CD4-positive, alpha-beta memory T cell (primary cell): ENCODE data around the gene CCT8L2. TPM values are rescaled to one million over a fixed set of nuclear protein-coding genes. Genes with fewer than 3 reads are reported as not detected.
"Not testable (repeated sequence)": the region's sequence is repeated elsewhere in the genome, so short reads cannot be mapped to it uniquely, and the experiment has no call there.

Experiments
- CTCF ChIA-PET: fragments of 350-600 bp; sonication (Branson Sonifier 250); formaldehyde crosslinking; loops from one replicate; lab custom pipeline; 2021; ENCODE audit warnings: inconsistent platforms; ENCODE audit not compliant: partially characterized antibody; lab: Charles Lee
- POLR2A ChIA-PET: fragments of 350-600 bp; sonication (Branson Sonifier 250); formaldehyde crosslinking; loops from one replicate; lab custom pipeline; 2021; ENCODE audit not compliant: partially characterized antibody; lab: Charles Lee
- DNase-seq, 5 donors: peaks; one replicate each; pipeline versions ENCODE4 v3.0.0 to v3.0.0-alpha.2; 2020 to 2022; ENCODE audit warnings: mixed read lengths in 1 of 5
- H3K27ac ChIP-seq: one replicate; pipeline ENCODE4 v1.7.0; 2013; ENCODE audit warnings: low read depth, low read length
- H3K27me3 ChIP-seq: 2 replicates; pipeline ENCODE4 v1.7.0; 2013; ENCODE audit warnings: mild to moderate bottlenecking, low read length, moderate library complexity; ENCODE audit not compliant: insufficient read depth
- H3K36me3 ChIP-seq: 2 replicates; pipeline ENCODE4 v1.7.0; 2013; ENCODE audit warnings: mild to moderate bottlenecking, low read length, moderate library complexity; ENCODE audit not compliant: insufficient read depth
- H3K4me1 ChIP-seq: 2 replicates; pipeline ENCODE4 v1.7.0; 2013; ENCODE audit warnings: mild to moderate bottlenecking, low read length, moderate library complexity; ENCODE audit not compliant: insufficient read depth
- H3K4me3 ChIP-seq, 2 donors: one replicate each; pipeline ENCODE4 v1.7.0; 2013; ENCODE audit warnings: low read length in 2 of 2, mild to moderate bottlenecking in 1 of 2
- H3K9me3 ChIP-seq, 2 donors: one replicate each; pipeline ENCODE4 v1.7.0; 2013; ENCODE audit warnings: low read length in 2 of 2, control low read depth in 1 of 2; ENCODE audit not compliant: control insufficient read depth in 1 of 2
- H3K27ac Mint-ChIP-seq, 7 donors: one replicate each; pipeline ENCODE4 v1.8.0; 2020 to 2021; ENCODE audit warnings: mixed read lengths in 7 of 7, mild to moderate bottlenecking in 6 of 7, inconsistent platforms in 3 of 7, moderate library complexity in 3 of 7
- H3K27me3 Mint-ChIP-seq, 2 donors: one replicate each; pipeline ENCODE4 v1.8.0; 2020 to 2021; ENCODE audit warnings: mixed read lengths in 2 of 2
- H3K36me3 Mint-ChIP-seq, 2 donors: one replicate each; pipeline ENCODE4 v1.8.0; 2020 to 2021; ENCODE audit warnings: mixed read lengths in 2 of 2, inconsistent platforms in 1 of 2, mild to moderate bottlenecking in 1 of 2
- H3K4me1 Mint-ChIP-seq, 4 donors: one replicate each; pipeline ENCODE4 v1.8.0; 2020 to 2021; ENCODE audit warnings: mixed read lengths in 4 of 4, mild to moderate bottlenecking in 1 of 4
- H3K4me3 Mint-ChIP-seq, 8 donors: one replicate each; pipeline ENCODE4 v1.8.0; 2020 to 2021; ENCODE audit warnings: mixed read lengths in 8 of 8, mild to moderate bottlenecking in 7 of 8, moderate library complexity in 6 of 8, inconsistent platforms in 3 of 8
- H3K9me3 Mint-ChIP-seq, 8 donors: one replicate each; pipeline ENCODE4 v1.8.0; 2020 to 2021; ENCODE audit warnings: mixed read lengths in 8 of 8, mild to moderate bottlenecking in 5 of 8, inconsistent platforms in 3 of 8, moderate library complexity in 1 of 8
- intact Hi-C: fragments of 100-400 bp; cut with micrococcal nuclease; formaldehyde crosslinking; loops from one replicate; pipeline ENCODE4 v1.15.1; 2023
- polyA plus RNA-seq, 2 donors: library from polyadenylated mRNA; unstranded; fragments of 300-500 nt; fragmentation: Illumina TruSeq; gene quantifications; one replicate each; pipeline ENCODE4 v1.2.3, GENCODE V29; 2021
- total RNA-seq, 2 experiments: library from RNA; stranded (reverse); gene quantifications; one replicate each; pipeline ENCODE4 v1.2.3, GENCODE V29; 2021

The CCT8L2 gene
- total and polyA plus RNA-seq, 4 experiments from 2014 or later = not detected

DNA sequence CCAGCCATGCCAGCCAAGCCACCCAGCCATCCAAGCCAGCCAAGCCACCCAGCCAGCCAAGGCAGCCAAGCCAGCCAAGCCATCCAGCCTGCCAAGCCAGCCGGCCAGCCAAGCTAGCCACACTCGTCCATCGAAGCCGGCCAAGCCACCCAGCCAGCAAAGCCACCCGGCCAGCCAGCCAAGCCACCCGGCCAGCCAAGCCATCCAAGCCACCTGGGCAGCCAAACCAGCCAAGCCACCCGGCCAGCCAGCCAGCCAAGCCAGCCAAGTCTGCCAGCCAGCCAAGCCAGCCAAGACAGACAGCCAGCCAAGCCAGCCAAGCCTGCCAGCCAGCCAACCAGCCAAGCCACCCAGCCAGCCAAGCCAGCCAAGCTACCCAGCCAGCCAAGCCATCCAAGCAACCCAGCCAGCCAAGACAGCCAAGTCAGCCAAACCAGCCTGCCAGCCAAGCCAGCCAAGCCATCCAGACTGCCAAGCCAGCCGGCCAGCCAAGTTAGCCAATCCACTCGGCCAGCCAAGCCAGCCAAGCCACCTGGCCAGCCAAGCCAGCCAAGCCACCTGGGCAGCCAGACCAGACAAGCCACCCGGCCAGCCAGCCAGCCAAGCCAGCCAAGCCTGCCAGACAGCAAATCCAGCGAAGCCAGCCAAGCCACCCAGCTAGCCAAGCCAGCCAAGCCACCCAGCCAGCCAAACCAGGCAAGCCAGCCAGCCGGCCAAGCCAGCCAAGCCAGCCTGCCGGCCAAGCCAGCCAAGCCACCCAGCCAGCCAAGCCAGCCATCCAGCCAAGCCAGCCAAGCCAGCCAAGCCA lies 24.8 kb downstream of the CCT8L2 start:
- POLR2A ChIA-PET, H3K9me3 Mint-ChIP-seq, H3K27me3 Mint-ChIP-seq, H3K4me1 Mint-ChIP-seq, H3K9me3 ChIP-seq, H3K4me1 ChIP-seq, H3K36me3 ChIP-seq, H3K4me3 ChIP-seq, H3K27me3 ChIP-seq, DNase-seq, H3K27ac Mint-ChIP-seq, CTCF ChIA-PET, intact Hi-C loops, H3K27ac ChIP-seq, H3K36me3 Mint-ChIP-seq, H3K4me3 Mint-ChIP-seq: not testable (repeated sequence)

DNA sequence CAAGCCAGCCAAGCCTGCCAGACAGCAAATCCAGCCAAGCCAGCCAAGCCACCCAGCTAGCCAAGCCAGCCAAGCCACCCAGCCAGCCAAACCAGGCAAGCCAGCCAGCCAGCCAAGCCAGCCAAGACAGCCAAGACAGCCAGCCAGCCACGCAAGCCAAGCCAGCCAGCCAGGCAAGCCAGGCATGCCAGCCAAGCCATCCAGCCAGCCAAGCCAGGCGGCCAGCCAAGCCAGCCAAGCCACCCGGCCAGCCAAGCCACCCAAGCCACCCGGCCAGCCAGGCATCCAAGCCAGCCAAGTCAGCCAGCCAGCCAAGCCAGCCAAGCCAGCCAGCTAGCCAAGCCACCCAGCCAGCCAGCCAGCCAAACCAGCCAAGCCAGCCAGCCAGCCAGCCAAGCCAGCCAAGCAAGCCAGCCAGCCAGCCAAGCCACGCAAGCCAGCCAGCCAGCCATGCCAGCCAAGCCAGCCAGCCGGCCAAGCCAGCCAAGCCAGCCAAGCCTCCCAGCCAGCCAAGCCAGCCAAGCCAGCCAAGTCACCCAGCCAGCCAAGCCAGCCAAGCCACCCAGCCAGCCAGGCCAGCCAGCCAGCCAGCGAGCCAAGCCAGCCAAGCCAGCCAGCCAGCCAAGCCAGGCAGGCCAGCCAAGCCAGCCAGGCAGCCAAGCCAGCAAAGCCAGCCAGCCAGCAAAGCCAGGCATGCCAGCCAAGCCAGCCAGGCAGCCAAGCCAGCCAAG lies 26.0 kb downstream of the CCT8L2 start:
- intact Hi-C loops, H3K27me3 Mint-ChIP-seq, H3K4me3 ChIP-seq, H3K4me1 ChIP-seq, H3K36me3 ChIP-seq, H3K4me1 Mint-ChIP-seq, H3K9me3 ChIP-seq, CTCF ChIA-PET, H3K27ac Mint-ChIP-seq, H3K27ac ChIP-seq, H3K9me3 Mint-ChIP-seq, POLR2A ChIA-PET, H3K4me3 Mint-ChIP-seq, H3K36me3 Mint-ChIP-seq, H3K27me3 ChIP-seq: not testable (repeated sequence)
- peak in 1 of 5 donors; percentile 23 for DNase-seq

DNA sequence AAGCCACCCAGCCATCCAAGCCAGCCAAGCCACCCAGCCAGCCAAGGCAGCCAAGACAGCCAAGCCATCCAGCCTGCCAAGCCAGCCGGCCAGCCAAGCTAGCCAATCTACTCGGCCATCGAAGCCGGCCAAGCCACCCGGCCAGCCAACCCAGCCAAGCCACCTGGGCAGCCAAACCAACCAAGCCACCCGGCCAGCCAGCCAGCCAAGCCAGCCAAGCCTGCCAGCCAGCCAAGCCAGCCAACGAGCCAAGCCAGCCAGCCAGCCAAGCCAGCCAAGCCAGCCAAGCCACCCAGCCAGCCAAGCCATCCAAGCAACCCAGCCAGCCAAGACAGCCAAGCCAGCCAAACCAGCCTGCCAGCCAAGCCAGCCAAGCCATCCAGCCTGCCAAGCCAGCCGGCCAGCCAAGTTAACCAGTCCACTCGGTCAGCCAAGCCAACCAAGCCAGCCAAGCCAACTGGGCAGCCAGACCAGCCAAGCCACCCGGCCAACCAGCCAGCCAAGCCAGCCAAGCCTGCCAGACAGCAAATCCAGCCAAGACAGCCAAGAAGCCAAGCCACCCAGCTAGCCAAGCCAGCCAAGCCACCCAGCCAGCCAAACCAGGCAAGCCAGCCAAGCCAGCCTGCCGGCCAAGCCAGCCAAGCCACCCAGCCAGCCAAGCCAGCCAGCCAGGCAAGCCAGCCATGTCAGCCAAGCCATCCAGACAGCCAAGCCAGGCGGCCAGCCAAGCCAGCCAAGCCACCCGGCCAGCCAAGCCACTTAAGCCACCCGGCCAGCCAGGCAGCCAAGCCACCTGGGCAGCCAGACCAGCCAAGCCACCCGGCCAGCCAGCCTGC lies 26.8 kb downstream of the CCT8L2 start:
- intact Hi-C loops, H3K4me3 ChIP-seq, H3K27me3 ChIP-seq, H3K4me3 Mint-ChIP-seq, CTCF ChIA-PET, H3K36me3 ChIP-seq, H3K27me3 Mint-ChIP-seq, H3K4me1 ChIP-seq, H3K27ac Mint-ChIP-seq, POLR2A ChIA-PET, H3K27ac ChIP-seq, H3K9me3 Mint-ChIP-seq, H3K36me3 Mint-ChIP-seq, H3K9me3 ChIP-seq, H3K4me1 Mint-ChIP-seq: not testable (repeated sequence)
- peak in 1 of 5 donors; percentile 20 for DNase-seq

DNA sequence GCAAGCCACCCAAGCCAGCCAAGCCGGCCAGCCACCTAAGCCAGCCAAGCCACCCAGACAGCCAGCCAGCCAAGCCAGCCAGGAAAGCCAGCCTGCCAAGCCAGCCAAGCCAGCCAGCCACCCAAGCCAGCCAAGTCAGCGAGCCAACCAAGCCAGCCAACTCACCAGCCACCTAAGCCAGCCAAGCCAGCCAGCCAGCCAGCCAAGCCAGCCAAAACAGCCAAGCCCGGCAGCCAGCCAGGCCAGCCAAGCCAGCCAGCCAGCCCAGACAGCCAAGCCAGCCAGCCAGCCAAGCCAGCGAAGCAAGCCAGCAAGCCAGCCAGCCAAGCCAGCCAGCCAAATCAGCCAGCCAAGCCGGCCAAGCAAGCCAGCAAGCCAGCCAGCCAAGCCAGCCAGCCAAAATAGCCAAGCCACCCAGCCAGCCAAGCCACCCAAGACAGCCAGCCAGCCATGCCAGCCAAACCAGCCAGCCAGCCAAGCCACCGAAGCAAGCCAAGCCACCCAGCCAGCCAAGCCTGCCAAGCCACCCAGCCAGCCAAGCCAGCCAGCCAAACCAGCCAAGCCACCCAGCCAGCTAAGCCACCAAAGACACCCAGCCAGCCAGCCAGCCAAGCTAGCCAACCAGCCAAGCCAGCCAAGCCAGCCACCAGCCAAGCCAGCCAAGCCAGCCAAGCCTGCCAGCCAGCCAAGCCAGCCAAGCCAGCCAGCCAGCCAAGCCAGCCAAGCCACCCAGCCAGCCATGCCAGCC lies 27.6 kb downstream of the CCT8L2 start:
- DNase-seq, H3K27ac Mint-ChIP-seq, H3K4me3 ChIP-seq, H3K36me3 Mint-ChIP-seq, H3K27ac ChIP-seq, POLR2A ChIA-PET, H3K4me1 ChIP-seq, H3K27me3 Mint-ChIP-seq, H3K4me1 Mint-ChIP-seq, H3K9me3 Mint-ChIP-seq, H3K36me3 ChIP-seq, CTCF ChIA-PET, H3K4me3 Mint-ChIP-seq, H3K9me3 ChIP-seq, intact Hi-C loops, H3K27me3 ChIP-seq: not testable (repeated sequence)

DNA sequence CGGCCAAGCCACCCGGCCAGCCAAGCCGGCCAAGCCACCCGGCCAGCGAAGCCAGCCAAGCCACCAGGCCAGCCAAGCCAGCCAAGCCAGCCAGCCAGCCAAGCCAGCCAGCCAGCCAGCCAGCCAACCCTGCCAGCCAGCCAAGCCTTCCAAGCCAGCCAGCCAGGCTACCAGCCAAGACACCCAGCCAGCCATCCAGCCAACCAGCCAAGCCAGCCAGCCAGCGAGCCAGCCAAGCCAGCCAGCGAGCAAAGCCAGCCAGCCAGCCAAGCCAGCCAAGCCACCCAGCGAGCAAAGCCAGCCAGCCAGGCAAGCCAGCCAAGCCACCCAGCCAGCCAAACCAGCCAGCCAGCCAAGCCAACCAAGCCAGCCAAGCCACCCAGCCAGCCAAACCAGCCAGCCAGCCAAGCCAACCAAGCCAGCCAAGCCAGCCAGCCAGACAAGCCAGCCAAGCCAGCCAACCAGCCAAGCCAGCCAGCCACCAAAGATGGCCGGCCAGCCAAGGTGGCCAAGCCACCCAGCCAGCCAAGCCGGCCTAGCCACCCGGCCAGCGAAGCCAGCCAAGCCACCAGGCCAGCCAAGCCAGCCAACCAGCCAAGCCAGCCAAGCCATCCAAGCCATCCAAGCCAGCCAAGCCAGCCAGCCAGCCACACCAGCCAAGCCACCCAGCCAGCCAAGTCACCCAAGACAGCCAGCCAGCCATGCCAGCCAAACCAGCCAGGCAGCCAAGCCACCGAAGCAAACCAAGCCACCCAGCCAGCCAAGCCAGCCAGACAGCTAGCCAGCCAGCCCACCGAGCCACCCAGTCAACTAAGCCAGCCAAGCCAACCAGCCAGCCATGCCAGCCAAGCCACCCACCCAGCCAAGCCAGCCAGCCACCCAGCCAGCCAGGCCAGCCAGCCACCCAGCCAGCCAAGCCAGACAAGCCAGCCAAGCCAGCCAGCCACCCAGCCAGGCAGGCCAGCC lies 28.8 kb downstream of the CCT8L2 start:
- Histone ChIP-seq H3K27ac (no peak overlapping the region), H3K4me3 (no peak overlapping the region), H3K9me3 (no peaks in the 10 kb centered on the region), H3K36me3 (no peaks in the 10 kb centered on the region), H3K27me3 (no peaks in the 10 kb centered on the region), H3K4me1 (no peaks in the 10 kb centered on the region)
- ChIA-PET CTCF (no interaction called here), POLR2A (no interaction called here)
- Mint-ChIP-seq H3K27ac (no peak overlapping the region), H3K27me3 (no peaks in the 10 kb centered on the region), H3K4me3 (no peak overlapping the region), H3K36me3 (no peaks in the 10 kb centered on the region), H3K9me3 (peaks cover 0 to 5% (median 0%) of the 10 kb centered on the region in 8 donors), H3K4me1 (no peaks in the 10 kb centered on the region)
- intact Hi-C loops = no loop called here
- DNase-seq = peak in 1 of 5 donors; percentile 33

DNA sequence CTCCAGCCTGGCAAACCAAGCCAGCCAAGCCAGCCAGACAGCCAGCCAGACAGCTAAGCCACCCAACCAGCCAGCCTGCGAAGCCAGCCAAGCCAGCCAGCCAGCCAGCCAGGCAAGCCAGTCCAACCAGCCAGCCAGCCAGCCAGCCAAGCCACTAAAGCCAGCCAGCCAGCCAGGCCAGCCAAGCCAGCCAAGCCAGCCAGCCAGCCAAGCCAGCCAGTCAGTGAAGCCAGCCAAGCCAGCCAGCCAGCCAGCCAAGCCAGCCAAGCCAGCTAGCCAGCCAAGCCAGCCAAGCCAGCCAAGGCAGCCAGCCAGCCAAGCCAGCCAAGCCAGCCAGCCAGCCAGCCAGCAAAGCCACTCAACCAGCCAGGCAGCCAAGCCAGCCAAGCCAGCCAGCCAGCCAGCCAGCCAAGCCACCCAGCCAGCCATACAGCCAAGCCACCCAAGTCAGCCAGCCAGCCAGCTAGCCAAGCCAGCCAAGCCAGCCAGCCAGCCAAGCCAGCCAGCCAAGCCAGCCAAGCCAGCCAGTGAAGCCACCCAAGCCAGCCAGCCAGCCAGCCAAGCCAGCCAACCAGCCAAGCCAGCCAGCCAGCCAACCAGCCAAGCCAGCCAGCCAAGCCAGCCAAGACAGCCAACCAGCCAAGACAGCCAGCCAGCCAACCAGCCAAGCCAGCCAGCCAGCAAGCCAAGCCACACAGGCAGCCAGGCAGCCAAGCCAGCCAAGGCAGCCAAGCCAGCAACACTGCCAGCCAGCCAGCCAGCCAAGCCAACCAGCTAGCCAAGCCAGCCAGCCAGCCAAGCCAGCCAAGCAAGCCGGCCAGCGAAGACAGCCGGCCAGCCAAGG lies 29.7 kb downstream of the CCT8L2 start:
- Histone ChIP-seq H3K4me1 (no peaks in the 10 kb centered on the region), H3K27ac (no peak overlapping the region), H3K4me3 (no peak overlapping the region), H3K9me3 (no peaks in the 10 kb centered on the region), H3K27me3 (no peaks in the 10 kb centered on the region), H3K36me3 (no peaks in the 10 kb centered on the region)
- H3K4me1 Mint-ChIP-seq = no peaks in the 10 kb centered on the region
- H3K27me3 Mint-ChIP-seq = no peaks in the 10 kb centered on the region
- no peak overlapping the region for H3K27ac Mint-ChIP-seq
- peaks cover 0 to 7% (median under 1%) of the 10 kb centered on the region in 8 donors for H3K9me3 Mint-ChIP-seq
- intact Hi-C loops = no loop called here
- ChIA-PET POLR2A (no interaction called here), CTCF (no interaction called here)
- no peak overlapping the region for H3K4me3 Mint-ChIP-seq
- no peaks in the 10 kb centered on the region for H3K36me3 Mint-ChIP-seq
- peak in 1 of 5 donors; percentile 24 for DNase-seq
